Loucy (cell line): ENCODE data around the gene PDZD8.

Experiments
- H2AFZ ChIP-seq: fragments of 200-600 bp; sonication (generic); 2 replicates; pipeline ENCODE4 v1.6.0; 2016; ENCODE audit warnings: antibody characterized with exemption, mild to moderate bottlenecking, low read length, moderate library complexity
- H3F3A ChIP-seq: fragments of 200-600 bp; 2 replicates; pipeline ENCODE4 v1.6.0; 2016; ENCODE audit warnings: antibody characterized with exemption, low read depth, mild to moderate bottlenecking
- H3K27me3 ChIP-seq: fragments of 200-600 bp; sonication (generic); 2 replicates; pipeline ENCODE4 v1.6.1; 2014; ENCODE audit warnings: low read length, mild to moderate bottlenecking; ENCODE audit not compliant: insufficient read depth, poor library complexity, severe bottlenecking
- H3K36me3 ChIP-seq: fragments of 200-600 bp; sonication (generic); 2 replicates; pipeline ENCODE4 v1.6.1; 2016; ENCODE audit warnings: low read length; ENCODE audit not compliant: insufficient read depth
- H3K4me1 ChIP-seq: fragments of 200-600 bp; sonication (generic); 2 replicates; pipeline ENCODE4 v1.5.1; 2014; ENCODE audit warnings: low read length, mild to moderate bottlenecking; ENCODE audit not compliant: insufficient read depth, poor library complexity, severe bottlenecking
- H3K4me2 ChIP-seq: fragments of 200-600 bp; sonication (generic); 2 replicates; pipeline ENCODE4 v1.6.0; 2014; ENCODE audit warnings: antibody characterized with exemption, low read length, low read depth, mild to moderate bottlenecking; ENCODE audit not compliant: poor library complexity, severe bottlenecking
- H3K4me3 ChIP-seq: fragments of 200-600 bp; sonication (generic); 2 replicates; pipeline ENCODE4 v1.5.1; 2014; ENCODE audit warnings: low read length, mild to moderate bottlenecking, mixed read lengths; ENCODE audit not compliant: poor library complexity, severe bottlenecking
- H3K79me2 ChIP-seq: fragments of 200-600 bp; sonication (generic); 2 replicates; pipeline ENCODE4 v1.6.1; 2014; ENCODE audit warnings: low read length; ENCODE audit not compliant: insufficient read depth
- H3K9ac ChIP-seq: fragments of 200-600 bp; sonication (generic); 2 replicates; pipeline ENCODE4 v1.6.0; 2014; ENCODE audit warnings: mild to moderate bottlenecking, low read depth, low read length, moderate library complexity; ENCODE audit not compliant: poor library complexity, severe bottlenecking
- H3K9me2 ChIP-seq: fragments of 200-600 bp; sonication (generic); replicated peaks from 2 replicates; pipeline ENCODE4 v1.6.1; 2016; ENCODE audit warnings: low read depth, low read length, mixed read lengths
- H3K9me3 ChIP-seq: fragments of 200-600 bp; sonication (generic); 2 replicates; pipeline ENCODE4 v1.6.1; 2014; ENCODE audit warnings: mild to moderate bottlenecking, antibody characterized with exemption, low read length, low read depth; ENCODE audit not compliant: insufficient read depth
- H4K20me1 ChIP-seq: fragments of 200-600 bp; sonication (generic); 2 replicates; pipeline ENCODE4 v1.6.0; 2014; ENCODE audit warnings: antibody characterized with exemption, low read length, mild to moderate bottlenecking; ENCODE audit not compliant: insufficient read depth, poor library complexity, severe bottlenecking
- EZH2phosphoT487 ChIP-seq: fragments of 200-600 bp; IDR thresholded peaks from 2 replicates; pipeline ENCODE4 v1.6.1; 2018; ENCODE audit warnings: antibody characterized with exemption, mild to moderate bottlenecking, moderate library complexity, borderline replicate concordance
- TF ChIP-seq, protein P1 (sequence below): fragments of 200-600 bp; sonication (generic); conservative IDR thresholded peaks from 2 replicates; pipeline ENCODE4 v1.5.1; 2014; ENCODE audit warnings: mild to moderate bottlenecking, antibody characterized with exemption, low read length

The PDZD8 gene

GRCh38 chr10:117353684-117354083, 21.6 kb downstream of the PDZD8 start:
- Histone ChIP-seq H3K9me2 (no peaks in the 10 kb centered on the region), H3K9me3 (no peaks in the 10 kb centered on the region), H3F3A (peaks cover 17% of the 10 kb centered on the region), H2AFZ (no peak overlapping the region), H3K9ac (no peak overlapping the region), H3K79me2 (peaks cover 100% of the 10 kb centered on the region), H3K36me3 (peaks cover 84% of the 10 kb centered on the region), H3K4me2 (peak overlapping the region; percentile 61), H3K27me3 (no peaks in the 10 kb centered on the region), H3K4me3 (peak overlapping the region; percentile 56), H4K20me1 (peaks cover 99% of the 10 kb centered on the region), H3K4me1 (peaks cover 81% of the 10 kb centered on the region)
- TF ChIP-seq, protein P1, sequence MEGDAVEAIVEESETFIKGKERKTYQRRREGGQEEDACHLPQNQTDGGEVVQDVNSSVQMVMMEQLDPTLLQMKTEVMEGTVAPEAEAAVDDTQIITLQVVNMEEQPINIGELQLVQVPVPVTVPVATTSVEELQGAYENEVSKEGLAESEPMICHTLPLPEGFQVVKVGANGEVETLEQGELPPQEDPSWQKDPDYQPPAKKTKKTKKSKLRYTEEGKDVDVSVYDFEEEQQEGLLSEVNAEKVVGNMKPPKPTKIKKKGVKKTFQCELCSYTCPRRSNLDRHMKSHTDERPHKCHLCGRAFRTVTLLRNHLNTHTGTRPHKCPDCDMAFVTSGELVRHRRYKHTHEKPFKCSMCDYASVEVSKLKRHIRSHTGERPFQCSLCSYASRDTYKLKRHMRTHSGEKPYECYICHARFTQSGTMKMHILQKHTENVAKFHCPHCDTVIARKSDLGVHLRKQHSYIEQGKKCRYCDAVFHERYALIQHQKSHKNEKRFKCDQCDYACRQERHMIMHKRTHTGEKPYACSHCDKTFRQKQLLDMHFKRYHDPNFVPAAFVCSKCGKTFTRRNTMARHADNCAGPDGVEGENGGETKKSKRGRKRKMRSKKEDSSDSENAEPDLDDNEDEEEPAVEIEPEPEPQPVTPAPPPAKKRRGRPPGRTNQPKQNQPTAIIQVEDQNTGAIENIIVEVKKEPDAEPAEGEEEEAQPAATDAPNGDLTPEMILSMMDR = no peak
- no peak for TF ChIP-seq EZH2phosphoT487

- Histone ChIP-seq H3K9me2 (no peaks in the 10 kb centered on the region), H3K27me3 (no peaks in the 10 kb centered on the region), H3K9ac (no peak overlapping the region), H3K36me3 (peaks cover 84% of the 10 kb centered on the region), H2AFZ (no peak overlapping the region), H3K4me2 (peak overlapping the region; percentile 61), H3K79me2 (peaks cover 100% of the 10 kb centered on the region), H3F3A (peaks cover 17% of the 10 kb centered on the region; the same call in 1 of the 2 replicates), H3K9me3 (no peaks in the 10 kb centered on the region), H4K20me1 (peaks cover 99% of the 10 kb centered on the region), H3K4me1 (peaks cover 81% of the 10 kb centered on the region), H3K4me3 (peak overlapping the region; percentile 56)
- TF ChIP-seq, protein P1 = no peak
- no peak for TF ChIP-seq EZH2phosphoT487
These were observed 22.5 kb downstream of the PDZD8 start for GRCh38 chr10:117352724-117353123.

GRCh38 chr10:117351996-117352395, 23.2 kb downstream of the PDZD8 start:
- peaks cover 85% of the 10 kb centered on the region for H3K36me3 ChIP-seq
- no peak overlapping the region for H2AFZ ChIP-seq
- H4K20me1 ChIP-seq = peaks cover 100% of the 10 kb centered on the region
- H3K27me3 ChIP-seq = no peaks in the 10 kb centered on the region
- peaks cover 17% of the 10 kb centered on the region; the same call in 1 of the 2 replicates for H3F3A ChIP-seq
- H3K9me2 ChIP-seq = no peaks in the 10 kb centered on the region
- peak overlapping the region; percentile 61 for H3K4me2 ChIP-seq
- TF ChIP-seq, protein P1 = no peak
- TF ChIP-seq EZH2phosphoT487 = no peak
- peaks cover 100% of the 10 kb centered on the region for H3K79me2 ChIP-seq
- H3K4me3 ChIP-seq = peak overlapping the region; percentile 56
- no peak overlapping the region for H3K9ac ChIP-seq
- no peaks in the 10 kb centered on the region for H3K9me3 ChIP-seq
- H3K4me1 ChIP-seq = peaks cover 85% of the 10 kb centered on the region
